COLO668 (cell line): ENCODE data around the gene LAG3.
"Not testable (repeated sequence)": the region's sequence is repeated elsewhere in the genome, so short reads cannot be mapped to it uniquely, and the experiment has no call there.

Experiments
- DNase-seq: peaks from one replicate; lab custom pipeline; 2025; ENCODE audit not compliant: unreplicated experiment; lab: John Stamatoyannopoulos, UW

LAG3 gene

GRCh38 chr12:6772331-6772695 is at the start of gene LAG3:
Gene LAG3 (plus strand): TSS chr12:6772520. CDS start chr12:6772853, 333 bp downstream.
- no peak for DNase-seq

- no peak for DNase-seq
Measured at GRCh38 chr12:6722863-6723262, 49.5 kb upstream of the LAG3 start.

- peak; percentile 95 for DNase-seq
Measured at GRCh38 chr12:6723607-6724408, 48.5 kb upstream of the LAG3 start, which contains the start of gene COPS7A. Gene COPS7A (plus strand): TSS chr12:6724046. CDS start chr12:6724657, 611 bp downstream.

- peak; percentile 18 for DNase-seq
Measured at GRCh38 chr12:6724409-6724797, 47.9 kb upstream of the LAG3 start.

GRCh38 chr12:6725350-6725749 is 47.0 kb upstream of the LAG3 start:
- DNase-seq = no peak

- no peak for DNase-seq
Measured at GRCh38 chr12:6729186-6729585, 43.1 kb upstream of the LAG3 start.

- no peak for DNase-seq
Measured at GRCh38 chr12:6730169-6730568, 42.2 kb upstream of the LAG3 start.

GRCh38 chr12:6734506-6735387 is 37.6 kb upstream of the LAG3 start:
- no peak for DNase-seq

- peak; percentile 34 for DNase-seq
Measured at GRCh38 chr12:6735448-6736191, 36.7 kb upstream of the LAG3 start.

- no peak for DNase-seq
Measured at GRCh38 chr12:6736754-6737153, 35.6 kb upstream of the LAG3 start.

- not testable (repeated sequence) for DNase-seq
Measured at GRCh38 chr12:6742080-6742479, 30.2 kb upstream of the LAG3 start.

- DNase-seq = no peak
Measured at GRCh38 chr12:6742834-6743233, 29.5 kb upstream of the LAG3 start.

- DNase-seq = not testable (repeated sequence)
Measured at GRCh38 chr12:6743300-6743699, 29.0 kb upstream of the LAG3 start.

GRCh38 chr12:6745741-6746525 is 26.4 kb upstream of the LAG3 start:
- no peak for DNase-seq

- DNase-seq = no peak
Measured at GRCh38 chr12:6747216-6747615, 25.1 kb upstream of the LAG3 start.

- DNase-seq = no peak
Measured at GRCh38 chr12:6748761-6749160, 23.6 kb upstream of the LAG3 start.

- no peak for DNase-seq
Measured at GRCh38 chr12:6750506-6750905, 21.8 kb upstream of the LAG3 start.

- DNase-seq = no peak
Measured at GRCh38 chr12:6751767-6752166, 20.6 kb upstream of the LAG3 start.

GRCh38 chr12:6752167-6752920 is 20.0 kb upstream of the LAG3 start:
- peak; percentile 46 for DNase-seq
